ENCODE results near the gene POU6F2. TPM values are rescaled to one million over a fixed set of nuclear protein-coding genes. Genes with fewer than 3 reads are reported as not detected.

Gene POU6F2
- total RNA-seq, 1 donor from 2014 or later, result 0.04 TPM

- Histone ChIP-seq H3K27me3 (ENCODE audit: control insufficient read depth, insufficient read depth, low read length) (no peaks in the 10 kb centered on the region), H3K4me3 (ENCODE audit: low read depth, low read length) (no peak overlapping the region), H3K36me3 (ENCODE audit: control insufficient read depth, insufficient read depth, low read length) (no peaks in the 10 kb centered on the region)
- no peak for TF ChIP-seq CTCF (IDR thresholded peaks at IDR 0.05; ENCODE audit: insufficient read depth, low read length, poor library complexity, severe bottlenecking)
- no peak for DNase-seq (ENCODE audit: low read depth)
These were observed 27.4 kb upstream of the POU6F2 start for GRCh38 chr7:38950309-38950708.

- H3K4me3 ChIP-seq (ENCODE audit: low read depth, low read length), result no peak overlapping the region
- H3K27me3 ChIP-seq (ENCODE audit: control insufficient read depth, insufficient read depth, low read length), result no peaks in the 10 kb centered on the region
- no peak for TF ChIP-seq CTCF (IDR thresholded peaks at IDR 0.05; ENCODE audit: insufficient read depth, low read length, poor library complexity, severe bottlenecking)
- no peaks in the 10 kb centered on the region for H3K36me3 ChIP-seq (ENCODE audit: control insufficient read depth, insufficient read depth, low read length)
- no peak for DNase-seq (ENCODE audit: low read depth)
These were observed 26.5 kb upstream of the POU6F2 start for GRCh38 chr7:38951213-38951612.

GRCh38 chr7:38953227-38953626, 24.5 kb upstream of the POU6F2 start:
- no peaks in the 10 kb centered on the region for H3K36me3 ChIP-seq (ENCODE audit: control insufficient read depth, insufficient read depth, low read length)

GRCh38 chr7:38953971-38954370, 23.7 kb upstream of the POU6F2 start:
- no peak for TF ChIP-seq CTCF (IDR thresholded peaks at IDR 0.05; ENCODE audit: insufficient read depth, low read length, poor library complexity, severe bottlenecking)
- no peak for DNase-seq (ENCODE audit: low read depth)
- no peaks in the 10 kb centered on the region for H3K27me3 ChIP-seq (ENCODE audit: control insufficient read depth, insufficient read depth, low read length)
- no peak overlapping the region for H3K4me3 ChIP-seq (ENCODE audit: low read depth, low read length)
- no peaks in the 10 kb centered on the region for H3K36me3 ChIP-seq (ENCODE audit: control insufficient read depth, insufficient read depth, low read length)

More at GRCh38 chr7:38953227-38953626, 24.5 kb upstream of the POU6F2 start:
- H3K4me3 ChIP-seq (ENCODE audit: low read depth, low read length), result no peak overlapping the region
- TF ChIP-seq CTCF (IDR thresholded peaks at IDR 0.05; ENCODE audit: insufficient read depth, low read length, poor library complexity, severe bottlenecking), result no peak
- H3K27me3 ChIP-seq (ENCODE audit: control insufficient read depth, insufficient read depth, low read length), result no peaks in the 10 kb centered on the region
- no peak for DNase-seq (ENCODE audit: low read depth)

- Histone ChIP-seq H3K36me3 (ENCODE audit: control insufficient read depth, insufficient read depth, low read length) (no peaks in the 10 kb centered on the region), H3K4me3 (ENCODE audit: low read depth, low read length) (no peak overlapping the region), H3K27me3 (ENCODE audit: control insufficient read depth, insufficient read depth, low read length) (no peaks in the 10 kb centered on the region)
- no peak for TF ChIP-seq CTCF (IDR thresholded peaks at IDR 0.05; ENCODE audit: insufficient read depth, low read length, poor library complexity, severe bottlenecking)
- DNase-seq (ENCODE audit: low read depth), result no peak
These were observed 21.8 kb upstream of the POU6F2 start for GRCh38 chr7:38955892-38956291.

GRCh38 chr7:38962028-38962427, 15.7 kb upstream of the POU6F2 start:
- no peak for TF ChIP-seq CTCF (IDR thresholded peaks at IDR 0.05; ENCODE audit: insufficient read depth, low read length, poor library complexity, severe bottlenecking)
- H3K27me3 ChIP-seq (ENCODE audit: control insufficient read depth, insufficient read depth, low read length), result no peaks in the 10 kb centered on the region

More at GRCh38 chr7:38962028-38962427, 15.7 kb upstream of the POU6F2 start:
- H3K4me3 ChIP-seq (ENCODE audit: low read depth, low read length), result no peak overlapping the region
- no peaks in the 10 kb centered on the region for H3K36me3 ChIP-seq (ENCODE audit: control insufficient read depth, insufficient read depth, low read length)
- DNase-seq (ENCODE audit: low read depth), result no peak
